Panc1 (cell line): ENCODE results near the gene ASCL2.

Experiments used
- CTCF ChIP-seq: fragments of 450-650 bp; IDR thresholded peaks from 2 replicates; pipeline ENCODE4 v1.5.1; 2017; ENCODE audit warnings: mild to moderate bottlenecking
- POLR2AphosphoS5 ChIP-seq: IDR thresholded peaks from 2 replicates; pipeline ENCODE4 v1.6.1; 2012; ENCODE audit warnings: mild to moderate bottlenecking, low read depth, low read length, moderate library complexity
- REST ChIP-seq, 2 experiments: IDR thresholded peaks; 2 replicates each; pipeline ENCODE4 v1.6.1; 2011 to 2012; ENCODE audit warnings: low read depth in 2 of 2, control low read depth in 1 of 2, low read length in 1 of 2, mild to moderate bottlenecking in 1 of 2, moderate library complexity in 1 of 2; ENCODE audit not compliant: insufficient read depth in 1 of 2
- SIN3A ChIP-seq: IDR thresholded peaks from 2 replicates; pipeline ENCODE4 v1.6.1; 2012; ENCODE audit warnings: low read depth, mild to moderate bottlenecking, low read length, moderate library complexity, borderline replicate concordance; ENCODE audit not compliant: insufficient read depth
- TCF7L2 ChIP-seq: IDR thresholded peaks from 2 replicates; pipeline ENCODE4 v1.6.1; 2011; ENCODE audit warnings: mild to moderate bottlenecking, low read depth, low read length, inconsistent platforms

GRCh38 chr11:2289350-2289749 lies 19.0 kb upstream of the ASCL2 start:
- TF ChIP-seq CTCF (no peak), POLR2AphosphoS5 (no peak), SIN3A (no peak), REST (IDR thresholded peaks at IDR 0.05; ENCODE audit: insufficient read depth in 1 of 2, low read depth in 2 of 2, low read length in 1 of 2) (no peak), TCF7L2 (no peak)
